K562 (cell line): ENCODE data around the gene AFAP1. TPM values are rescaled to one million over a fixed set of nuclear protein-coding genes. Genes with fewer than 3 reads are reported as not detected.

Experiments
- ATAC-seq: fragments of 200-7000 bp; cut with Tn5 transposase; 3 replicates; pipeline ENCODE4 v1.9.1; 2020; ENCODE audit warnings: moderate library complexity
- BruUV-seq: library from RNA; stranded (reverse); fragments of 400-500 nt; replicated peaks from 2 replicates; lab custom pipeline; 2021; lab: Mats Ljungman, UMichigan
- CTCF ChIA-PET: fragments of 300-600 bp; formaldehyde crosslinking; extraction: SDS; loops from one replicate; lab custom pipeline; 2021; ENCODE audit warnings: low intra/inter-chr PET ratio; lab: Yijun Ruan, JAX
- POLR2A ChIA-PET: fragments of 300-600, 350-650 bp; sonication (Branson Sonifier 250); formaldehyde crosslinking; extraction: SDS; loops from one replicate; lab custom pipeline; 2021; ENCODE audit warnings: antibody characterized with exemption, inconsistent platforms; lab: Yijun Ruan, JAX
- DNase-seq, 4 experiments: peaks; one replicate each; pipeline versions ENCODE4 v3.0.0 to v3.0.0-alpha.2; 2011 to 2018; ENCODE audit warnings: low spot score in 3 of 4, mixed read lengths in 3 of 4; ENCODE audit errors: extremely low read depth in 1 of 4
- FAIRE-seq: peaks from 2 replicates; lab custom pipeline; 2011; peaks lifted over from hg19 to GRCh38; lab: Jason Lieb, UNC
- H2AFZ ChIP-seq: 2 replicates; pipeline ENCODE4 v1.6.0; 2011; ENCODE audit warnings: low read depth, low read length, control low read depth, inconsistent platforms
- H3K27ac ChIP-seq: fragments of 200-600 bp; 3 replicates; pipeline ENCODE4 v1.8.0; 2011; ENCODE audit warnings: low read depth, mild to moderate bottlenecking, control low read depth, inconsistent platforms, low read length, moderate library complexity, mixed read lengths; ENCODE audit errors: extremely low read depth
- H3K27me3 ChIP-seq, 2 experiments: fragments of 300-600 bp in 1 of 2; 2 replicates in 1 of 2; 3 replicates in 1 of 2; pipeline versions ENCODE4 v1.6.0 to v1.8.0; 2011; ENCODE audit warnings: inconsistent platforms in 2 of 2, low read length in 2 of 2, mild to moderate bottlenecking in 1 of 2, mixed read lengths in 1 of 2, moderate library complexity in 1 of 2; ENCODE audit not compliant: control insufficient read depth in 2 of 2, insufficient read depth in 2 of 2
- H3K36me3 ChIP-seq: fragments of 300-600 bp; 3 replicates; pipeline ENCODE4 v1.8.0; 2011; ENCODE audit warnings: mild to moderate bottlenecking, low read length, inconsistent platforms; ENCODE audit not compliant: control insufficient read depth, insufficient read depth
- H3K4me1 ChIP-seq, 2 experiments: fragments of 200-600 bp in 1 of 2; replicated peaks in 1 of 2; 2 replicates in 1 of 2; 3 replicates in 1 of 2; pipeline versions ENCODE4 v1.5.1 to v1.8.0; 2011; ENCODE audit warnings: inconsistent platforms in 2 of 2, low read length in 2 of 2, mild to moderate bottlenecking in 1 of 2, mixed read lengths in 1 of 2, moderate library complexity in 1 of 2; ENCODE audit not compliant: control insufficient read depth in 2 of 2, insufficient read depth in 2 of 2
- H3K4me2 ChIP-seq: 2 replicates; pipeline ENCODE4 v1.6.1; 2011; ENCODE audit warnings: low read length, control low read depth, inconsistent platforms, mixed read lengths; ENCODE audit not compliant: insufficient read depth
- H3K4me3 ChIP-seq: fragments of 200-600 bp; sonication (generic), shearing (Covaris generic); 2 replicates; pipeline ENCODE4 v1.5.1; 2016; ENCODE audit warnings: control low read depth, inconsistent platforms
- H3K79me2 ChIP-seq: fragments of 200-600 bp; 3 replicates; pipeline ENCODE4 v1.8.0; 2011; ENCODE audit warnings: low read length, inconsistent platforms; ENCODE audit not compliant: control insufficient read depth, insufficient read depth
- H3K9ac ChIP-seq, 2 experiments: 2 replicates each; pipeline versions ENCODE4 v1.6.0 to v1.6.1; 2011; ENCODE audit warnings: low read depth in 2 of 2, low read length in 2 of 2, control low read depth in 1 of 2, inconsistent platforms in 1 of 2, mild to moderate bottlenecking in 1 of 2, mixed read lengths in 1 of 2; ENCODE audit not compliant: insufficient read depth in 1 of 2
- H3K9me1 ChIP-seq: one replicate; pipeline ENCODE4 v1.6.0; 2011; ENCODE audit warnings: inconsistent platforms, mild to moderate bottlenecking, low read length, moderate library complexity; ENCODE audit not compliant: control insufficient read depth, insufficient read depth
- H3K9me3 ChIP-seq: replicated peaks from 2 replicates; pipeline ENCODE4 v1.5.1; 2011; ENCODE audit warnings: low read depth, low read length, inconsistent platforms; ENCODE audit not compliant: control insufficient read depth, insufficient read depth
- H4K20me1 ChIP-seq: replicated peaks from 2 replicates; pipeline ENCODE4 v1.6.1; 2011; ENCODE audit warnings: low read length, inconsistent platforms, mixed read lengths; ENCODE audit not compliant: control insufficient read depth, insufficient read depth
- COPS2 ChIP-seq: fragments of 450-650 bp; conservative IDR thresholded peaks from 2 replicates; pipeline ENCODE4 v1.6.1; 2016; ENCODE audit warnings: mild to moderate bottlenecking, moderate library complexity
- CREB3L1 ChIP-seq: fragments of 450-650 bp; IDR thresholded peaks from 2 replicates; pipeline ENCODE4 v1.6.1; 2014; ENCODE audit warnings: low read depth, mild to moderate bottlenecking, moderate library complexity, borderline replicate concordance
- CREBBP ChIP-seq: IDR thresholded peaks from one replicate; pipeline ENCODE4 v1.6.1; 2012; ENCODE audit warnings: low read depth, mild to moderate bottlenecking, control low read depth, inconsistent platforms, low read length
- FOXK1 ChIP-seq: sonication (generic); formaldehyde crosslinking; IDR thresholded peaks from 2 replicates; pipeline ENCODE4 v1.8.0; 2022; ENCODE audit warnings: missing genetic modification reagents, mild to moderate bottlenecking, borderline replicate concordance
- KLF6 ChIP-seq: fragments of 250-450 bp; sonication (Bioruptor Pico); IDR thresholded peaks from 2 replicates; pipeline ENCODE4 v1.4.0; 2020; ENCODE audit warnings: mild to moderate bottlenecking, moderate library complexity, borderline replicate concordance
- MYNN ChIP-seq, 2 experiments: sonication (generic); formaldehyde crosslinking in 1 of 2; IDR thresholded peaks; 2 replicates each; pipeline versions ENCODE4 v1.5.0 to v1.6.1; 2016 to 2020; ENCODE audit warnings: antibody characterized with exemption in 1 of 2, missing genetic modification reagents in 1 of 2
- NCOR1 ChIP-seq: fragments of 450-650 bp; IDR thresholded peaks from 2 replicates; pipeline ENCODE4 v1.6.1; 2016; ENCODE audit warnings: mild to moderate bottlenecking, moderate library complexity
- NR1H2 ChIP-seq: sonication (generic); formaldehyde crosslinking; IDR thresholded peaks from 2 replicates; pipeline ENCODE4 v1.4.0; 2020; ENCODE audit warnings: mild to moderate bottlenecking, missing genetic modification reagents
- TGIF2 ChIP-seq: sonication (generic); formaldehyde crosslinking; IDR thresholded peaks from 2 replicates; pipeline ENCODE4 v1.8.1; 2022; ENCODE audit warnings: mild to moderate bottlenecking, missing genetic modification reagents, moderate library complexity
- VEZF1 ChIP-seq: fragments of 200-800 bp; sonication (Bioruptor generic); IDR thresholded peaks from 2 replicates; pipeline ENCODE4 v1.6.1; 2017; ENCODE audit warnings: missing genetic modification characterization, missing compliant biosample characterization
- ZFP30 ChIP-seq: fragments of 250-450 bp; sonication (Bioruptor Pico); IDR thresholded peaks from 2 replicates; pipeline ENCODE4 v1.8.0; 2022; ENCODE audit warnings: moderate library complexity, mild to moderate bottlenecking, inconsistent platforms, borderline replicate concordance
- ZNF3 ChIP-seq: fragments of 250-450 bp; sonication (Bioruptor Pico); IDR thresholded peaks from 2 replicates; pipeline ENCODE4 v1.5.0; 2021; ENCODE audit warnings: mild to moderate bottlenecking, moderate library complexity
- ZNF830 ChIP-seq: fragments of 250-450 bp; sonication (Bioruptor Pico); IDR thresholded peaks from 2 replicates; pipeline ENCODE4 v1.5.0; 2021; ENCODE audit warnings: mild to moderate bottlenecking
- WGBS: fragments of 100-300 bp; shearing (Covaris generic); methylation state at CpG from one replicate; pipeline ENCODE4 v1.1.6; 2016; ENCODE audit warnings: low coverage, mixed read lengths; ENCODE audit not compliant: insufficient coverage; ENCODE audit errors: missing lambda C conversion rate; 5-methylcytosine and 5-hydroxymethylcytosine counted together
- in situ Hi-C: fragments of 300-500 bp; cut with MboI; formaldehyde crosslinking; loops from 4 replicates; pipeline ENCODE4 v1.15.0; 2018; ENCODE audit warnings: inconsistent platforms, mixed read lengths
- intact Hi-C: fragments of 100-400 bp; cut with micrococcal nuclease; formaldehyde crosslinking; loops from 2 replicates; pipeline ENCODE4 v1.14.2; 2022
- polyA plus RNA-seq, 8 experiments: library from polyadenylated mRNA; depleted of rRNA in 4 of 8; stranded (reverse) in 5 of 8; unstranded in 3 of 8; fragments of >200 nt; fragmentation: Nextera tagmentation in 2 of 8; fragmentation: Illumina TruSeq in 1 of 8; extraction: Ambion mirVana in 2 of 8; extraction: Trizol in 1 of 8; gene quantifications; 2 replicates each; pipeline versions ENCODE4 v1.2.1 to v1.2.3, GENCODE V29; 2011 to 2014; ENCODE audit warnings: inconsistent platforms in 1 of 8, missing spikeins in 1 of 8
- total RNA-seq, 7 experiments: library from RNA; depleted of rRNA in 6 of 7; stranded (reverse); fragments of >200 nt in 6 of 7; fragmentation: Illumina TruSeq in 2 of 7; extraction: Trizol in 2 of 7; gene quantifications; 2 replicates each; pipeline versions ENCODE4 v1.2.1 to v1.2.3, GENCODE V29; 2011 to 2021; ENCODE audit warnings: low replicate concordance in 1 of 7
- TF ChIP-seq, protein P1 (sequence below): fragments of 450-650 bp; IDR thresholded peaks from 2 replicates; pipeline ENCODE4 v1.6.1; 2018; ENCODE audit warnings: mild to moderate bottlenecking, low read depth; ENCODE audit not compliant: partially characterized antibody
- TF ChIP-seq, protein P2 (sequence below): fragments of 250-450 bp; sonication (Bioruptor Pico); IDR thresholded peaks from 2 replicates; pipeline ENCODE4 v1.8.0; 2021; ENCODE audit warnings: borderline replicate concordance, mild to moderate bottlenecking, moderate library complexity; ENCODE audit not compliant: poor library complexity, severe bottlenecking

AFAP1 gene
- total and polyA plus RNA-seq, 9 of the 15 experiments (the other 6 are each of a cell fraction or from before 2014, with no cell fraction given) = 0.07 to 0.42 (median 0.12) TPM; not detected in 1

- no peaks in the 10 kb centered on the region for H3K79me2 ChIP-seq
- no peak overlapping the region for H3K4me2 ChIP-seq
- intact Hi-C loops (no loop called here), in situ Hi-C loops (no loop called here)
- WGBS = 1% methylated on average over 7 of the region's 7 CpGs
- no peak overlapping the region for H2AFZ ChIP-seq
- no peak for DNase-seq
- ChIA-PET CTCF (no interaction called here), POLR2A (interaction anchor here (0.6 to 0.8 kb wide), 2 partner anchors 69 to 84 kb away, joined by 3 read pairs; no protein-coding TSS in a partner anchor)
- H3K27ac ChIP-seq = no peak overlapping the region
- ATAC-seq = no peak
- 0 out of 2 replicates have a peak, but pooled peaks cover 4% of the 10 kb centered on the region for H4K20me1 ChIP-seq
- TF ChIP-seq FOXK1 (no peak), COPS2 (no peak), ZNF830 (CRISPR knock-in tag) (no peak), KLF6 (CRISPR knock-in tag) (no peak), ZFP30 (CRISPR knock-in tag) (no peak), MYNN (IDR thresholded peaks at IDR 0.05) (no peak), MYNN (CRISPR knock-in tag; IDR thresholded peaks at IDR 0.05) (no peak), CREB3L1 (no peak), CREBBP (no peak), TGIF2 (CRISPR knock-in tag) (no peak), NCOR1 (no peak), NR1H2 (CRISPR knock-in tag) (no peak), VEZF1 (CRISPR knock-in tag) (no peak), ZNF3 (CRISPR knock-in tag) (no peak)
- TF ChIP-seq, protein P1, sequence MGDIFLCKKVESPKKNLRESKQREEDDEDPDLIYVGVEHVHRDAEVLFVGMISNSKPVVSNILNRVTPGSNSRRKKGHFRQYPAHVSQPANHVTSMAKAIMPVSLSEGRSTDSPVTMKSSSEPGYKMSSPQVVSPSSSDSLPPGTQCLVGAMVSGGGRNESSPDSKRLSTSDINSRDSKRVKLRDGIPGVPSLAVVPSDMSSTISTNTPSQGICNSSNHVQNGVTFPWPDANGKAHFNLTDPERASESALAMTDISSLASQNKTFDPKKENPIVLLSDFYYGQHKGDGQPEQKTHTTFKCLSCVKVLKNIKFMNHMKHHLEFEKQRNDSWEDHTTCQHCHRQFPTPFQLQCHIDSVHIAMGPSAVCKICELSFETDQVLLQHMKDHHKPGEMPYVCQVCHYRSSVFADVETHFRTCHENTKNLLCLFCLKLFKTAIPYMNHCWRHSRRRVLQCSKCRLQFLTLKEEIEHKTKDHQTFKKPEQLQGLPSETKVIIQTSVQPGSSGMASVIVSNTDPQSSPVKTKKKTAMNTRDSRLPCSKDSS = no peak
- TF ChIP-seq, protein P2, sequence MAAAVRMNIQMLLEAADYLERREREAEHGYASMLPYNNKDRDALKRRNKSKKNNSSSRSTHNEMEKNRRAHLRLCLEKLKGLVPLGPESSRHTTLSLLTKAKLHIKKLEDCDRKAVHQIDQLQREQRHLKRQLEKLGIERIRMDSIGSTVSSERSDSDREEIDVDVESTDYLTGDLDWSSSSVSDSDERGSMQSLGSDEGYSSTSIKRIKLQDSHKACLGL (CRISPR knock-in tag) = no peak
- no peaks in the 10 kb centered on the region for H3K4me1 ChIP-seq
- H3K9me1 ChIP-seq = no peaks in the 10 kb centered on the region
- no TSS peak for BruUV-seq
- H3K9ac ChIP-seq = no peak overlapping the region
- no peaks in the 10 kb centered on the region for H3K9me3 ChIP-seq
- no peak for FAIRE-seq
- H3K27me3 ChIP-seq = peaks cover 21 to 43% of the 10 kb centered on the region in 2 experiments
- H3K4me3 ChIP-seq = no peak overlapping the region
- H3K36me3 ChIP-seq = no peaks in the 10 kb centered on the region
Measured at GRCh38 chr4:7902101-7902553, 37.5 kb downstream of the AFAP1 start.
